Gastrocnemius medialis (tissue), 4 donors: ENCODE measurements around the gene ME2. TPM values are rescaled to one million over a fixed set of nuclear protein-coding genes. Genes with fewer than 3 reads are reported as not detected.

Experiments
- ATAC-seq, 2 donors: fragments of 150-250 bp; one replicate each; pipeline ENCODE4 v1.9.1; 2016
- DNase-seq, 2 donors: peaks; one replicate each; pipeline ENCODE4 v3.0.0-alpha.2; 2019
- H3K27ac ChIP-seq, 4 donors: fragments of 200-600 bp; sonication (generic); 1 replicate in 1 of 4; 2 replicates in 3 of 4; pipeline ENCODE4 v1.5.1; 2016 to 2018; ENCODE audit warnings: mild to moderate bottlenecking in 2 of 4, moderate library complexity in 1 of 4
- H3K27me3 ChIP-seq, 3 donors: fragments of 200-600 bp; sonication (generic) in 2 of 3; 1 replicate in 1 of 3; 2 replicates in 2 of 3; pipeline versions ENCODE4 v1.5.1 to v1.6.0; 2016 to 2019; ENCODE audit warnings: mild to moderate bottlenecking in 1 of 3, moderate library complexity in 1 of 3
- H3K36me3 ChIP-seq, 2 donors: fragments of 200-600 bp; sonication (generic) in 1 of 2; one replicate each; pipeline ENCODE4 v1.5.1; 2017 to 2018
- H3K4me1 ChIP-seq, 2 donors: fragments of 200-600 bp; sonication (generic) in 1 of 2; one replicate each; pipeline ENCODE4 v1.5.1; 2016 to 2017; ENCODE audit warnings: mild to moderate bottlenecking in 2 of 2
- H3K4me3 ChIP-seq, 4 donors: fragments of 200-600 bp; sonication (generic) in 3 of 4; 1 replicate in 1 of 4; 2 replicates in 3 of 4; pipeline ENCODE4 v1.5.1; 2016 to 2019; ENCODE audit warnings: mild to moderate bottlenecking in 2 of 4
- H3K9me3 ChIP-seq, 3 donors: fragments of 200-600 bp; sonication (generic) in 2 of 3; 1 replicate in 1 of 3; 2 replicates in 2 of 3; pipeline ENCODE4 v1.5.1; 2016 to 2019
- POLR2A ChIP-seq, 2 donors: fragments of 450-650 bp; IDR thresholded peaks; one replicate each; pipeline ENCODE4 v1.6.1; 2017; ENCODE audit warnings: antibody characterized with exemption in 2 of 2, mild to moderate bottlenecking in 2 of 2, moderate library complexity in 2 of 2
- in situ Hi-C, 4 donors: fragments of 200-750 bp; cut with MboI; loops; one replicate each; pipeline versions ENCODE4 v1.15.0 to v1.8.0; 2017; ENCODE audit warnings: low sequenced_read_pairs in 4 of 4
- intact Hi-C: fragments of 100-400 bp; cut with DNase I; formaldehyde crosslinking; loops from one replicate; pipeline ENCODE4 v1.15.1; 2023; ENCODE audit warnings: low total_unique reads
- total RNA-seq, 4 donors: library from RNA; depleted of rRNA; stranded (reverse); fragments of >200 nt; gene quantifications; one replicate each; pipeline versions ENCODE4 v1.1.0 to v1.2.3, GENCODE V29; 2016
- TF ChIP-seq, protein P1 (sequence below), 5 experiments: fragments of 450-650 bp in 3 of 5; fragments of 200-600 bp in 2 of 5; sonication (generic) in 2 of 5; IDR thresholded peaks in 4 of 5; conservative IDR thresholded peaks in 1 of 5; 1 replicate in 4 of 5; 2 replicates in 1 of 5; pipeline ENCODE4 v1.5.1; 2016 to 2019; ENCODE audit warnings: antibody characterized with exemption in 5 of 5, mild to moderate bottlenecking in 3 of 5, moderate library complexity in 3 of 5

The ME2 gene
- total RNA-seq, 4 donors from 2014 or later, result 25.3 to 50.6 (median 46.5) TPM

DNA sequence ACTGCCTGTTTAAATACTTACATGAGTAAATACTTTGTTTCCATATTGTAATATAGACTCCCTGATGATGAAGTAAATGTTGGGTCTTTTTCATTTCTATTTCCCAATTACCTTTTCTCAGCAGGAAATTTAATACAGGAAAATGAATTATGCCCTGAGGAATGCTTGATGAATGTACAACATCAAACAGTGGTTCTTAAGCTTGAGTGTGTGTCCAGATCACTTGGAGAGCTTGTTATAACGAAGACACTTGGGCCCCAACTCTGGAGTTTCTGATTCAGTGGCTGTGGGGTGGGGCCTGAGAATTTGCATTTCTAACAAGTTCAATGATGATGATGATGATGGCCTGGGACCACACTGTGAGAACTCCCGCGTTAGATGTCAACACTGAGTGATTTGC, 7.1 kb upstream of the ME2 start:
- in situ Hi-C loops (loop anchor here in 1 of 4 donors (5.0 kb wide), 1 partner anchor 55 kb away; no protein-coding TSS in a partner anchor), intact Hi-C loops (loop anchor here (10.0 kb wide), 1 partner anchor 217 kb away; no protein-coding TSS in a partner anchor)
- Histone ChIP-seq H3K4me3 (no peak overlapping the region), H3K9me3 (no peaks in the 10 kb centered on the region), H3K4me1 (no peaks in the 10 kb centered on the region), H3K27me3 (no peaks in the 10 kb centered on the region), H3K36me3 (no peaks in the 10 kb centered on the region), H3K27ac (no peak overlapping the region)
- no peak for ATAC-seq
- DNase-seq, result no peak
- no peak for TF ChIP-seq POLR2A (IDR thresholded peaks at IDR 0.05)
- TF ChIP-seq, protein P1, sequence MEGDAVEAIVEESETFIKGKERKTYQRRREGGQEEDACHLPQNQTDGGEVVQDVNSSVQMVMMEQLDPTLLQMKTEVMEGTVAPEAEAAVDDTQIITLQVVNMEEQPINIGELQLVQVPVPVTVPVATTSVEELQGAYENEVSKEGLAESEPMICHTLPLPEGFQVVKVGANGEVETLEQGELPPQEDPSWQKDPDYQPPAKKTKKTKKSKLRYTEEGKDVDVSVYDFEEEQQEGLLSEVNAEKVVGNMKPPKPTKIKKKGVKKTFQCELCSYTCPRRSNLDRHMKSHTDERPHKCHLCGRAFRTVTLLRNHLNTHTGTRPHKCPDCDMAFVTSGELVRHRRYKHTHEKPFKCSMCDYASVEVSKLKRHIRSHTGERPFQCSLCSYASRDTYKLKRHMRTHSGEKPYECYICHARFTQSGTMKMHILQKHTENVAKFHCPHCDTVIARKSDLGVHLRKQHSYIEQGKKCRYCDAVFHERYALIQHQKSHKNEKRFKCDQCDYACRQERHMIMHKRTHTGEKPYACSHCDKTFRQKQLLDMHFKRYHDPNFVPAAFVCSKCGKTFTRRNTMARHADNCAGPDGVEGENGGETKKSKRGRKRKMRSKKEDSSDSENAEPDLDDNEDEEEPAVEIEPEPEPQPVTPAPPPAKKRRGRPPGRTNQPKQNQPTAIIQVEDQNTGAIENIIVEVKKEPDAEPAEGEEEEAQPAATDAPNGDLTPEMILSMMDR (IDR thresholded peaks at IDR 0.05 in 4 of 5, conservative IDR thresholded peaks at IDR 0.05 in 1 of 5), result no peak

DNA sequence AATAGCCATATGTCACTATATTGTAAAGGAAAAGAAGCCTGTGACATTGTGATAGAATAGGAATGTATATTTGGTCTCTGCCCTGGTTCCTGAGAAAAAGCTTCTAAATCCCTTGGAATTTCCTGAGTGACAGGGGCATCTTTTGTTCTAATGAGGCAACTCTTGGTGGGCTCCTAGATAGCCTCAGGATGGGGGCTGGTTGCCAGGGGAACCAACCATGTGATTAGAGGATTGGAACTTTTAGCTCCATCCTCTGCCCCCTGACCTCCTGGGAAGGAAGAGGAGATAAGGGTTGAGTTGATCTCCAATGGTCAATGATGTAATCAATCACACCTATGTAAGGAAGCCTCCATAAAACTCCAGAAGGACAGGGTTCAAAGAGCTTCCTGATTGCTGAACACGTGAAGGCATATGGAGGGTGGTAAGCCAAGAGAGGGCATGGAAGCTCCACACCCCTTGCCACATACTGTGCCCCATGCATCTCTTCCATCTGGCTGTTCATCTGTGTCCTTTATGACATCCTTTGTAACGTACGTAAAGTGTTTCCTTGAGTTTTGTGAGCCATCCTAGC, 2.9 kb upstream of the ME2 start:
- in situ Hi-C loops, result loop anchor here in 1 of 4 donors (25.0 kb wide), 1 partner anchor 336 kb away; no protein-coding TSS in a partner anchor
- peaks cover 10 to 17% of the 10 kb centered on the region in 2 donors for H3K4me1 ChIP-seq
- no peak overlapping the region for H3K27ac ChIP-seq
- no peaks in the 10 kb centered on the region for H3K27me3 ChIP-seq
- H3K36me3 ChIP-seq, result no peaks in the 10 kb centered on the region
- no peak for TF ChIP-seq POLR2A (IDR thresholded peaks at IDR 0.05)
- TF ChIP-seq, protein P1 (IDR thresholded peaks at IDR 0.05 in 4 of 5, conservative IDR thresholded peaks at IDR 0.05 in 1 of 5), result no peak
- DNase-seq, result no peak
- intact Hi-C loops, result loop anchor here (10.0 kb wide), 1 partner anchor 221 kb away; no protein-coding TSS in a partner anchor
- H3K4me3 ChIP-seq, result no peak overlapping the region
- no peak for ATAC-seq
- H3K9me3 ChIP-seq, result no peaks in the 10 kb centered on the region

DNA sequence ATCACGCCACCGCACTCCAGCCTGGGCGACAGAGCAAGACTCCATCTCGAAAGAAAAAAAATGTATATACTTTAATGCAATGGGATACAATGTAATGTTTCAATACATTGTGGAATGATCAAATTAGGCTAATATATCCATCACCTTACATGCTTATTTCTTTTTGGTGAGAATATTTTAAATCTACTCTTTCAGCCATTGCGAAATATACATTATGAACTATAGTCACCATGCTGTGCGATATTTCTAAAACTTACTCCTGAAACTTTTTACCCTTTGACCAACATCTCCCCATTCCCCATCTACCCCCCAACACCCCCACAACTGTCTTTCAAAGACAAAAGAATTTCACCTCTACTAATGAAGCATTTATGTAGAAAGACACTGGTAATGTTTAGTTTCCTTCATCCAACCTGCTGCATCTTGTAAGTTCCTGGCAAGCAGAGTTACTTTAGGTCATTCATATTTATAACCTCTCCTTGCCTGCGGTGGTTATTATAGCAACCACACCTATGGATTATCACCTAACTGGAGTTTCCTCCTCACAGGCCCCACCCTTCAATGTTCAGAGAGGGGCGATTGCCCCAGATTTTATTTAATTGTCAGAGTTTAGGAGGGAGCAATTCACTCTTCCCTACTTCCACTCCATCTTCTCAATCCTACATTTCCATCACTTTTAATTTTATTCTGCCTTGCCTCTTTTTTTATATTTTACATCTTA, 1.2 kb upstream of the ME2 start:
- TF ChIP-seq, protein P1 (IDR thresholded peaks at IDR 0.05 in 4 of 5, conservative IDR thresholded peaks at IDR 0.05 in 1 of 5), result no peak
- TF ChIP-seq POLR2A (IDR thresholded peaks at IDR 0.05), result no peak
- ATAC-seq (no peak), DNase-seq (no peak)
- Histone ChIP-seq H3K27me3 (no peaks in the 10 kb centered on the region), H3K4me3 (peak overlapping the region; percentile 80 to 96 (median 89)), H3K36me3 (no peaks in the 10 kb centered on the region), H3K27ac (peak overlapping the region; percentile 88 to 97 (median 94)), H3K9me3 (no peaks in the 10 kb centered on the region), H3K4me1 (peaks cover 10 to 17% of the 10 kb centered on the region in 2 donors)
- intact Hi-C loops, result loop anchor here (1.0 to 10.0 kb wide), 5 partner anchors 21 to 321 kb away; partner anchors contain the start of gene MRO
- in situ Hi-C loops, result loop anchor here in 1 of 4 donors (25.0 kb wide), 1 partner anchor 335 kb away; no protein-coding TSS in a partner anchor

DNA sequence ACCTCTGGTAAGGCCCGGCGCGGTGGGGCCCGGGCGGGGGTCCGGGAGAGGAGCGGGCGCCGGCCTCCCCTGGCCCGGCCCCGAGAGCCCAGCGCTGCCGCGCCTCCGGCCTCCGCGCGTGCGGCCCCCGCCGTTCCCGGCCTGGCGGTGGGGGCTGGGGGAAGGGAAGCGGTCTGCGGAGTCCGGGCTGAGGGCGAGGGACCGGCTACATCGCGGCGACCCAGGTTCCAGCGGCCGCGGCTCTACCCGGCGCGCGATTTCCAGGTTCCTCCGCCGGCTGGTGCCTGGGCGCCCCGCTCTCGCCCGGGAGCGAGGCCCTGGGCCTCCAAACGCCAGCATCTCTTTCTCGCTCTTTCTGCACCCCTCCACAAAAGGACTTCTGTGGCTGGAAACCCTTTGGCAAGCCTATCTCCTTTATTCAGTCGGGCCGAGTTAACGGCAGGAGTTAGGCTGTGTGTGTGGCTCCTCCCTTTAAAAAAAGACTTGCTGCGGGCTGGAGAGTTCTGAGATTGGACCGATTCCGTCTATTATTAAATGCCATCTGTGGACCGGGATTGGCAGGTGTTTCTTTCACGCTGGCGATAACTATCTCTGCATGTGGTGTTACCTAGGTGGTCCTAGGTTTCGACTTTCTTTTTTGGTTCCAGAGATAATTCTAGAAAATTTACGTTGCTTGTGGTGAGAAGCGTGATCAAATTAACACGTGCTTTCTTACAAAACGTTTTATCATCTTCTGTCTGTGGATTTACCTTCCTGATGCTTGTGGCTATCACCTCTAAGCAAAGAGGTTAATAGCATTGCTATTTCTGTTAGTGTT, 592 bp downstream of the ME2 start:
- Histone ChIP-seq H3K9me3 (no peaks in the 10 kb centered on the region), H3K36me3 (no peaks in the 10 kb centered on the region), H3K4me1 (peaks cover 10 to 17% of the 10 kb centered on the region in 2 donors), H3K27me3 (no peaks in the 10 kb centered on the region), H3K27ac (peak overlapping the region; percentile 88 to 97 (median 94)), H3K4me3 (peak overlapping the region; percentile 80 to 96 (median 89))
- peak in 1 of 2 donors; percentile 43 for TF ChIP-seq POLR2A (IDR thresholded peaks at IDR 0.05)
- TF ChIP-seq, protein P1 (IDR thresholded peaks at IDR 0.05 in 4 of 5, conservative IDR thresholded peaks at IDR 0.05 in 1 of 5), result no peak
- ATAC-seq, result peak; percentile 53 to 62
- in situ Hi-C loops, result loop anchor here in 2 of 4 donors (10.0 to 25.0 kb wide), 3 partner anchors 85 to 333 kb away; partner anchors contain the start of gene ELAC1 (in 1 of the 2)
- DNase-seq, result no peak
- intact Hi-C loops, result loop anchor here (1.0 to 10.0 kb wide), 4 partner anchors 89 to 319 kb away; partner anchors contain the start of gene ELAC1
